Measurements from ENCODE around the gene BCL11A. TPM values are rescaled to one million over a fixed set of nuclear protein-coding genes. Genes with fewer than 3 reads are reported as not detected.

BCL11A gene
- total RNA-seq, 1 experiment from 2014 or later, result 0.29 TPM

- H3K36me3 ChIP-seq (ENCODE audit: control insufficient read depth, insufficient read depth, low read length), result no peaks in the 10 kb centered on the region
- H3K27me3 Mint-ChIP-seq (ENCODE audit: insufficient read depth, unreplicated experiment), result no peaks in the 10 kb centered on the region
- no peak for DNase-seq
- ChIA-PET CTCF (no interaction called here), POLR2A (no interaction called here)
- no peaks in the 10 kb centered on the region for H3K9me3 Mint-ChIP-seq (ENCODE audit: unreplicated experiment)
- no peak overlapping the region for H3K27ac Mint-ChIP-seq (ENCODE audit: unreplicated experiment)
- H3K4me3 Mint-ChIP-seq (ENCODE audit: unreplicated experiment), result no peak overlapping the region
- H3K4me1 ChIP-seq, result no peaks in the 10 kb centered on the region
- intact Hi-C loops (cut with micrococcal nuclease; ENCODE audit: unreplicated experiment), result no loop called here
- TF ChIP-seq CTCF (IDR thresholded peaks at IDR 0.05; ENCODE audit: insufficient read depth in 1 of 2, low read depth in 1 of 2, low read length in 1 of 2, severe bottlenecking in 1 of 2, unreplicated experiment in 1 of 2), result no peak
- no peaks in the 10 kb centered on the region for H3K27me3 ChIP-seq (replicated peaks; ENCODE audit: control insufficient read depth, insufficient read depth, low read length)
- H3K36me3 Mint-ChIP-seq (ENCODE audit: insufficient read depth, unreplicated experiment), result no peaks in the 10 kb centered on the region
- H3K4me1 Mint-ChIP-seq (ENCODE audit: low read depth, unreplicated experiment), result no peaks in the 10 kb centered on the region
- BruUV-seq (replicated peaks), result no TSS peak
- H3K9me3 ChIP-seq, result no peaks in the 10 kb centered on the region
- H3K4me3 ChIP-seq (ENCODE audit: low read depth, low read length), result no peak overlapping the region
Observed at GRCh38 chr2:60502144-60502543, 51.3 kb downstream of the BCL11A start.

GRCh38 chr2:60500861-60501260, 52.6 kb downstream of the BCL11A start:
- no peaks in the 10 kb centered on the region for H3K9me3 ChIP-seq
- no peak for DNase-seq
- no peak overlapping the region for H3K4me3 ChIP-seq (ENCODE audit: low read depth, low read length)
- H3K36me3 ChIP-seq (ENCODE audit: control insufficient read depth, insufficient read depth, low read length), result no peaks in the 10 kb centered on the region
- POLR2A ChIA-PET, result no interaction called here
- Mint-ChIP-seq H3K27ac (ENCODE audit: unreplicated experiment) (no peak overlapping the region), H3K4me1 (ENCODE audit: low read depth, unreplicated experiment) (peaks cover 8% of the 10 kb centered on the region), H3K27me3 (ENCODE audit: insufficient read depth, unreplicated experiment) (no peaks in the 10 kb centered on the region), H3K4me3 (ENCODE audit: unreplicated experiment) (no peak overlapping the region), H3K9me3 (ENCODE audit: unreplicated experiment) (no peaks in the 10 kb centered on the region), H3K36me3 (ENCODE audit: insufficient read depth, unreplicated experiment) (no peaks in the 10 kb centered on the region)
- CTCF ChIA-PET, result no interaction called here
- TF ChIP-seq CTCF (IDR thresholded peaks at IDR 0.05; ENCODE audit: insufficient read depth in 1 of 2, low read depth in 1 of 2, low read length in 1 of 2, severe bottlenecking in 1 of 2, unreplicated experiment in 1 of 2), result no peak
- intact Hi-C loops (cut with micrococcal nuclease; ENCODE audit: unreplicated experiment), result no loop called here
- H3K27me3 ChIP-seq (replicated peaks; ENCODE audit: control insufficient read depth, insufficient read depth, low read length), result no peaks in the 10 kb centered on the region
- peaks cover 3% of the 10 kb centered on the region for H3K4me1 ChIP-seq
- BruUV-seq (replicated peaks), result no TSS peak

GRCh38 chr2:60499651-60500265, 53.7 kb downstream of the BCL11A start:
- Histone ChIP-seq H3K36me3 (ENCODE audit: control insufficient read depth, insufficient read depth, low read length) (no peaks in the 10 kb centered on the region), H3K9me3 (no peaks in the 10 kb centered on the region), H3K4me3 (ENCODE audit: low read depth, low read length) (no peak overlapping the region), H3K27me3 (replicated peaks; ENCODE audit: control insufficient read depth, insufficient read depth, low read length) (no peaks in the 10 kb centered on the region), H3K4me1 (peaks cover 12% of the 10 kb centered on the region)
- Mint-ChIP-seq H3K27me3 (ENCODE audit: insufficient read depth, unreplicated experiment) (no peaks in the 10 kb centered on the region), H3K9me3 (ENCODE audit: unreplicated experiment) (no peaks in the 10 kb centered on the region), H3K36me3 (ENCODE audit: insufficient read depth, unreplicated experiment) (no peaks in the 10 kb centered on the region), H3K4me1 (ENCODE audit: low read depth, unreplicated experiment) (peaks cover 14% of the 10 kb centered on the region), H3K4me3 (ENCODE audit: unreplicated experiment) (no peak overlapping the region), H3K27ac (ENCODE audit: unreplicated experiment) (no peak overlapping the region)
- BruUV-seq (replicated peaks), result no TSS peak
- intact Hi-C loops (cut with micrococcal nuclease; ENCODE audit: unreplicated experiment), result no loop called here
- CTCF ChIA-PET, result no interaction called here
- DNase-seq, result no peak
- TF ChIP-seq CTCF (IDR thresholded peaks at IDR 0.05; ENCODE audit: insufficient read depth in 1 of 2, low read depth in 1 of 2, low read length in 1 of 2, severe bottlenecking in 1 of 2, unreplicated experiment in 1 of 2), result no peak
- POLR2A ChIA-PET, result no interaction called here

Measured in Caco-2 (cell line).